ENCODE data around the gene ZNF813. TPM values are rescaled to one million over a fixed set of nuclear protein-coding genes. Genes with fewer than 3 reads are reported as not detected.

ZNF813 gene
- total RNA-seq, 1 donor from 2014 or later = 5.3 TPM

Other genes with a start within 250 kb of the ZNF813 start
- 15.8 TPM for gene ZNF677, start 212.9 kb upstream of the ZNF813 start, total RNA-seq
- gene VN1R2, start 209.4 kb upstream of the ZNF813 start, total RNA-seq = not detected
- not detected for gene VN1R4, start 200.0 kb upstream of the ZNF813 start, total RNA-seq
- 8.4 TPM for gene ZNF845, start 134.0 kb upstream of the ZNF813 start, total RNA-seq
- gene ZNF525, start 102.0 kb upstream of the ZNF813 start, total RNA-seq = 12.8 TPM
- gene ZNF765, start 72.6 kb upstream of the ZNF813 start, total RNA-seq = 16.2 TPM
- 14.7 TPM for gene ZNF761, start 35.7 kb upstream of the ZNF813 start, total RNA-seq
- 36.6 TPM for gene ZNF331, start 70.4 kb downstream of the ZNF813 start, total RNA-seq
- gene DPRX, start 164.3 kb downstream of the ZNF813 start, total RNA-seq = not detected